Measurements from ENCODE around the gene LRRC14B. TPM values are rescaled to one million over a fixed set of nuclear protein-coding genes. Genes with fewer than 3 reads are reported as not detected.
"Not testable (repeated sequence)": the region's sequence is repeated elsewhere in the genome, so short reads cannot be mapped to it uniquely, and the experiment has no call there.

The LRRC14B gene
- polyA plus RNA-seq, 1 donor = 0.13 TPM

DNA sequence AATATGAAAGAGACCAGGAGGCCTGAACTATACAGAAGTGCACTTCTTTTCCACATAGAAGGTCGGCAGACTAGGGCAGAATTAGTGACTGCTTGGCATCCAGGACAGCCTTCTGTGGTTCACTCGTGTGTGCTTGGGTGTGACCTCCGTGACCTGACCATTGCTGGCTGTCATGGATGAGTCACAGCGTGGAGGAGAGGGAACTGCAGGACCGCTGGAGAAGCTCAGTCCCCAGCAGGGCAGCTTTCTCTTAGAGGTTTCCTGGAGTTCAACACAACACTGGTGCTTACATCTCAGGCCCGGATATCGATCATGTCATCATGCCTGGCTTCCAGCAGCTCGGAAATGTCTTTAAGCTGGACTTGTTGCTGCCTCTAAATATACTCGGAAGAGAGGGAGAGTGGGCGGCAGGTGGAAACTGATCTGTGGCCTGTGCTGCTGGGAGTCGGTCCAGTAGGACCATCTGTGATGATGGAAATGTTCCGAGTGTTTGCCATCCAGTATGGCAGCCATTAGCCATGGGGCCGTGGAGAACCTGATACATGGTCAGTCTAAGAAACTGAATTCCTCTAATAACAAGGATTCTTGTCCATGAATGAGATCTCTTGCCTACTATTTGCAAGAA lies 49.9 kb downstream of the LRRC14B start:
- not testable (repeated sequence) for H3K9me3 ChIP-seq (ENCODE audit: control insufficient read depth, low read depth, low read length); DNase-seq; H3K4me3 ChIP-seq (ENCODE audit: low read length); H3K27me3 ChIP-seq (ENCODE audit: control insufficient read depth, insufficient read depth, low read length); H3K27ac ChIP-seq (ENCODE audit: low read length); H3K4me1 ChIP-seq (ENCODE audit: control insufficient read depth, insufficient read depth, low read length)
- WGBS (ENCODE audit: insufficient coverage, low lambda C conversion rate) = no CpG with 5 or more reads among the region's 13 CpGs
- peaks cover 54% of the 10 kb centered on the region for H3K36me3 ChIP-seq (ENCODE audit: control insufficient read depth, insufficient read depth, low read length)

DNA sequence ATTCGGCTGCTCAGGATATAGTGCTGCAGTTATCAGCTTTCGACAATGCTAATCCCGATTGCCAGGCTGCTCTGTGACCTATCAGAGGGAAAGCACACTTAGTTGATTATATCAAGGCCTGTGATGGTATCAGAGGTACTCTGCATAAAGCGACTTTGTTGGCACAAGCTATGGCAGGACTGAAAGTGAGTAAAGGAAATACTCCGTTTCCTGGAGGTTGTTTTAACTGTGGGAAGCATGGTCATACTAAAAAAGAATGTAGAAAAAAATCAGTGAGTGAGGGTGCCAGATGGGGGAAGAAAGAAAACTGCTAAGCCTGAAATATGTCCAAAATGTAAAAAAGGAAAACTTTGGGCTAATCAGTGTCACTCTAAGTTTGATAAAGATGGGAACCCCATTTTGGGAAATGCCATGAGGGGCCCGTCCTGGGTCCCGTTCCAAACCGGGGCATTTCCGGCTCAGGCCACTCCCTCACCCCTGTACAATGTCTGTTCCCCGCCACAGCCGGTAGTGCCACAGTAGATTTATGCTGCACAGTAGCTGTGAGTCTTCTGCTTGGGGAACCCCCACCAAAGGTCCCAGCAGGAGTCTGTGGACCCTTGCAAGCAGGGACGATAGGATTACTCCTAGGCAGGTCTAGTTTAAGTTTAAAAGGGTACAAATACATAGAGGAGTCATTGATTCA lies 52.5 kb downstream of the LRRC14B start:
- not testable (repeated sequence) for H3K9me3 ChIP-seq (ENCODE audit: control insufficient read depth, low read depth, low read length); DNase-seq; H3K4me3 ChIP-seq (ENCODE audit: low read length); H3K27ac ChIP-seq (ENCODE audit: low read length); H3K4me1 ChIP-seq (ENCODE audit: control insufficient read depth, insufficient read depth, low read length); H3K27me3 ChIP-seq (ENCODE audit: control insufficient read depth, insufficient read depth, low read length)
- H3K36me3 ChIP-seq (ENCODE audit: control insufficient read depth, insufficient read depth, low read length) = peaks cover 63% of the 10 kb centered on the region
- WGBS (ENCODE audit: insufficient coverage, low lambda C conversion rate) = 83% methylated on average over 2 of the region's 12 CpGs

DNA sequence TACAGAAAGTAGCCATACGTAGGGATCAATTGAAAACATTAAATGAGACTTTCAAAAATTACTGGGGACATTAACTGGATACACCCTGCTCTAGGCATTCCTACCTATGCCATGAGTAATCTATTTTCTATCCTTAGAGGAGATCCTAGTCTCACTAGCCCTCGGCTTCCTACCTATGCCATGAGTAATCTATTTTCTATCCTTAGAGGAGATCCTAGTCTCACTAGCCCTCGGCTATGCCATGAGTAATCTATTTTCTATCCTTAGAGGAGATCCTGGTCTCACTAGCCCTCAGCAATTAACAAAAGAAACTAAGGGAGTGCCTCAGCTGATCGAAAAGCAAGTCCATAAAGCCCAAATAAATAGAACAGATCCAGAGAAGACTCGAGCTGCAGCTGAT lies 54.4 kb downstream of the LRRC14B start:
- DNase-seq; H3K9me3 ChIP-seq (ENCODE audit: control insufficient read depth, low read depth, low read length); H3K4me3 ChIP-seq (ENCODE audit: low read length); H3K27ac ChIP-seq (ENCODE audit: low read length); H3K4me1 ChIP-seq (ENCODE audit: control insufficient read depth, insufficient read depth, low read length); H3K27me3 ChIP-seq (ENCODE audit: control insufficient read depth, insufficient read depth, low read length): not testable (repeated sequence)
- WGBS (ENCODE audit: insufficient coverage, low lambda C conversion rate) = no CpG with 5 or more reads among the region's 5 CpGs
- H3K36me3 ChIP-seq (ENCODE audit: control insufficient read depth, insufficient read depth, low read length) = peaks cover 52% of the 10 kb centered on the region

Other genes starting within 250 kb of the LRRC14B start
- 2.0 TPM for gene PLEKHG4B, start 99.3 kb upstream of the LRRC14B start, polyA plus RNA-seq
- 6.9 TPM for gene CCDC127, start 26.7 kb downstream of the LRRC14B start, polyA plus RNA-seq
- gene SDHA, start 26.8 kb downstream of the LRRC14B start, polyA plus RNA-seq = 122 TPM
- 110 TPM for gene PDCD6, start 80.2 kb downstream of the LRRC14B start, polyA plus RNA-seq
- gene AHRR, start 130.2 kb downstream of the LRRC14B start, polyA plus RNA-seq = 3.9 TPM